ENCODE results near the gene TGM3.

The TGM3 gene

GRCh38 chr20:2316847-2317495 is 21.2 kb downstream of the TGM3 start:
- no peaks in the 10 kb centered on the region for H4K20me1 ChIP-seq (ENCODE audit: insufficient read depth, low read length)
- no peak overlapping the region for H3K9ac ChIP-seq (ENCODE audit: low read length)
- no peak overlapping the region for H2AFZ ChIP-seq (ENCODE audit: low read length)
- no peak overlapping the region for H3K4me3 ChIP-seq (ENCODE audit: low read depth, low read length, poor library complexity, severe bottlenecking)
- H3K4me1 ChIP-seq (ENCODE audit: insufficient read depth, low read length, severe bottlenecking): no peaks in the 10 kb centered on the region
- H3K9me3 ChIP-seq (ENCODE audit: low read length): no peaks in the 10 kb centered on the region
- H3K27me3 ChIP-seq (ENCODE audit: insufficient read depth, low read length): peaks cover 5% of the 10 kb centered on the region
- H3K27ac ChIP-seq (ENCODE audit: low read depth, low read length, poor library complexity, severe bottlenecking): no peak overlapping the region
- no peaks in the 10 kb centered on the region for H3F3A ChIP-seq (ENCODE audit: insufficient read depth, low read length)
- no peaks in the 10 kb centered on the region for H3K79me2 ChIP-seq (ENCODE audit: insufficient read depth, low read length)
- H3K4me2 ChIP-seq (ENCODE audit: low read length): no peak overlapping the region
- TF ChIP-seq EZH2 (IDR thresholded peaks at IDR 0.05; ENCODE audit: borderline replicate concordance, low read length) (no peak), CTCF (IDR thresholded peaks at IDR 0.05; ENCODE audit: low read length) (no peak)
- no peaks in the 10 kb centered on the region for H3K36me3 ChIP-seq (ENCODE audit: insufficient read depth, low read length)
- H3K9me2 ChIP-seq (ENCODE audit: low read depth, low read length): no peaks in the 10 kb centered on the region

DNA sequence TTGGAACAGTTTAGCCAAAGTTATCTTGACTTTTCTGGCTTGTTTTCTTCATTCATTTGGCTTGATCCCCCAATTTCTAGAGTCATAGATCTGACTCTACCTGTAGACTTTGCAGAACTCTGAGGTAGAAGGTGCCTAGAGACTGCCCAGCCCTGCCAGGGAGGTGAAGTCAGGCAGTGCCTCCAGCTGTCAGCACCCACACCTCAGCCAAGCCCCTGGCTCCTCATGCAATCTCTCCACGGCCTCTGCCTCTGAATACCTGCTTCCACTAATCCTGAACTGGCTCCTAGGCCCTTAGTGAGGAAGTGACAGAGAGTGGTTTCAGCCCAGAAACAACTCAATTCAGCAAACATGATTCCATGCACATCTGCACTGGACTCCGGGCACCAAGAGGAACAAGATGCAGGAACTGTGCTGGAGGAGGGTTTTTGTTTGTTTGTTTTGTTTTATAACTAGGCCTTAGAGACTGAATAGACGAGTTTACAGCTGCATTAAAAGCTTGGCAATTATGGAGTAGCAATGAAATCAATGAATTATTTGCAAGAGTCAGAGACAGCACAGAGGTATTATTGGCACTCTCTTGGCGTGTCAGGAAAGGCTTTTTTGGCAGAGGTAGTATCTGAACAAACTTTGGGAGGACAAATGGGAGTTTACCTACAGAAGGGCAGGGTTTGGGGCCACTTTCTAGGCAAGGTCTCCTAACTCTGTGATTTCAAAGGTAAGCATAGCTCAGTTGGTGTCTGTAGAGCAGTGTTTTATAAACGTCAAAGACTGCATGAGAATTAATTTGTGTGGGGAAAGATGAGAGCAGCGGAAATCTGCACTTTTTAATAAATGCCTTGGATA is 25.2 kb downstream of the TGM3 start:
- Histone ChIP-seq H2AFZ (ENCODE audit: low read length) (no peak overlapping the region), H3K36me3 (ENCODE audit: insufficient read depth, low read length) (no peaks in the 10 kb centered on the region), H3K4me3 (ENCODE audit: low read depth, low read length, poor library complexity, severe bottlenecking) (no peak overlapping the region), H3K4me2 (ENCODE audit: low read length) (no peak overlapping the region), H3K27me3 (ENCODE audit: insufficient read depth, low read length) (peaks cover 5% of the 10 kb centered on the region), H3K9ac (ENCODE audit: low read length) (no peak overlapping the region), H3K9me2 (ENCODE audit: low read depth, low read length) (no peaks in the 10 kb centered on the region), H3K27ac (ENCODE audit: low read depth, low read length, poor library complexity, severe bottlenecking) (no peak overlapping the region), H3K79me2 (ENCODE audit: insufficient read depth, low read length) (no peaks in the 10 kb centered on the region), H3F3A (ENCODE audit: insufficient read depth, low read length) (no peaks in the 10 kb centered on the region), H4K20me1 (ENCODE audit: insufficient read depth, low read length) (no peaks in the 10 kb centered on the region), H3K4me1 (ENCODE audit: insufficient read depth, low read length, severe bottlenecking) (no peaks in the 10 kb centered on the region), H3K9me3 (ENCODE audit: low read length) (no peaks in the 10 kb centered on the region)
- TF ChIP-seq CTCF (IDR thresholded peaks at IDR 0.05; ENCODE audit: low read length): no peak
- no peak for TF ChIP-seq EZH2 (IDR thresholded peaks at IDR 0.05; ENCODE audit: borderline replicate concordance, low read length)

- Histone ChIP-seq H3K9me3 (ENCODE audit: low read length) (no peaks in the 10 kb centered on the region), H3K27me3 (ENCODE audit: insufficient read depth, low read length) (peaks cover 5% of the 10 kb centered on the region), H3K9me2 (ENCODE audit: low read depth, low read length) (no peaks in the 10 kb centered on the region), H3K36me3 (ENCODE audit: insufficient read depth, low read length) (no peaks in the 10 kb centered on the region), H3K9ac (ENCODE audit: low read length) (no peak overlapping the region), H2AFZ (ENCODE audit: low read length) (no peak overlapping the region), H4K20me1 (ENCODE audit: insufficient read depth, low read length) (no peaks in the 10 kb centered on the region), H3K4me3 (ENCODE audit: low read depth, low read length, poor library complexity, severe bottlenecking) (no peak overlapping the region), H3K4me1 (ENCODE audit: insufficient read depth, low read length, severe bottlenecking) (no peaks in the 10 kb centered on the region), H3K27ac (ENCODE audit: low read depth, low read length, poor library complexity, severe bottlenecking) (no peak overlapping the region), H3K79me2 (ENCODE audit: insufficient read depth, low read length) (no peaks in the 10 kb centered on the region), H3K4me2 (ENCODE audit: low read length) (no peak overlapping the region), H3F3A (ENCODE audit: insufficient read depth, low read length) (no peaks in the 10 kb centered on the region)
- TF ChIP-seq CTCF (IDR thresholded peaks at IDR 0.05; ENCODE audit: low read length) (no peak), EZH2 (IDR thresholded peaks at IDR 0.05; ENCODE audit: borderline replicate concordance, low read length) (no peak)
These were observed 27.2 kb downstream of the TGM3 start for GRCh38 chr20:2323051-2323450.
